Measurements from ENCODE around the gene AFAP1. TPM values are rescaled to one million over a fixed set of nuclear protein-coding genes. Genes with fewer than 3 reads are reported as not detected.

The AFAP1 gene
- total RNA-seq, 1 experiment from 2014 or later, result 27.6 TPM

- no TSS peak for BruUV-seq (replicated peaks)
- CTCF ChIA-PET, result interaction anchor here (0.8 kb wide), 1 partner anchor 29 kb away, joined by 3 read pairs; no protein-coding TSS in a partner anchor
- no peaks in the 10 kb centered on the region for H3K9me3 ChIP-seq
- intact Hi-C loops (cut with micrococcal nuclease; ENCODE audit: unreplicated experiment), result no loop called here
- H3K36me3 ChIP-seq (ENCODE audit: control insufficient read depth, insufficient read depth, low read length), result no peaks in the 10 kb centered on the region; the same call in 1 of the 2 replicates
- no peak for DNase-seq
- no peak overlapping the region for H3K4me3 Mint-ChIP-seq (ENCODE audit: unreplicated experiment)
- no peak for TF ChIP-seq CTCF (IDR thresholded peaks at IDR 0.05; ENCODE audit: insufficient read depth in 1 of 2, low read depth in 1 of 2, low read length in 1 of 2, severe bottlenecking in 1 of 2, unreplicated experiment in 1 of 2)
- peaks cover 65% of the 10 kb centered on the region for H3K36me3 Mint-ChIP-seq (ENCODE audit: insufficient read depth, unreplicated experiment)
- no peaks in the 10 kb centered on the region for H3K9me3 Mint-ChIP-seq (ENCODE audit: unreplicated experiment)
- H3K27me3 ChIP-seq (replicated peaks; ENCODE audit: control insufficient read depth, insufficient read depth, low read length), result no peaks in the 10 kb centered on the region
- no peaks in the 10 kb centered on the region for H3K27me3 Mint-ChIP-seq (ENCODE audit: insufficient read depth, unreplicated experiment)
- H3K4me1 ChIP-seq, result no peaks in the 10 kb centered on the region
- H3K4me1 Mint-ChIP-seq (ENCODE audit: low read depth, unreplicated experiment), result peaks cover 24% of the 10 kb centered on the region
- H3K27ac Mint-ChIP-seq (ENCODE audit: unreplicated experiment), result peak overlapping the region; percentile 82
- POLR2A ChIA-PET, result no interaction called here
- no peak overlapping the region for H3K4me3 ChIP-seq (ENCODE audit: low read depth, low read length)
These were observed 166.8 kb downstream of the AFAP1 start for GRCh38 chr4:7772711-7773385.

- H3K36me3 Mint-ChIP-seq (ENCODE audit: insufficient read depth, unreplicated experiment), result peaks cover 63% of the 10 kb centered on the region
- intact Hi-C loops (cut with micrococcal nuclease; ENCODE audit: unreplicated experiment), result no loop called here
- no peak overlapping the region for H3K4me3 Mint-ChIP-seq (ENCODE audit: unreplicated experiment)
- Histone ChIP-seq H3K4me1 (no peaks in the 10 kb centered on the region), H3K36me3 (ENCODE audit: control insufficient read depth, insufficient read depth, low read length) (no peaks in the 10 kb centered on the region; the same call in 1 of the 2 replicates), H3K9me3 (no peaks in the 10 kb centered on the region), H3K4me3 (ENCODE audit: low read depth, low read length) (no peak overlapping the region), H3K27me3 (replicated peaks; ENCODE audit: control insufficient read depth, insufficient read depth, low read length) (no peaks in the 10 kb centered on the region)
- no peak overlapping the region for H3K27ac Mint-ChIP-seq (ENCODE audit: unreplicated experiment)
- DNase-seq, result no peak
- no peaks in the 10 kb centered on the region for H3K9me3 Mint-ChIP-seq (ENCODE audit: unreplicated experiment)
- CTCF ChIA-PET, result interaction anchor here (0.8 to 1.8 kb wide), 2 partner anchors 30 kb away, joined by 3 to 19 read pairs; no protein-coding TSS in a partner anchor
- BruUV-seq (replicated peaks), result no TSS peak
- peaks cover 24% of the 10 kb centered on the region for H3K4me1 Mint-ChIP-seq (ENCODE audit: low read depth, unreplicated experiment)
- no peaks in the 10 kb centered on the region for H3K27me3 Mint-ChIP-seq (ENCODE audit: insufficient read depth, unreplicated experiment)
- POLR2A ChIA-PET, result no interaction called here
- TF ChIP-seq CTCF (IDR thresholded peaks at IDR 0.05; ENCODE audit: insufficient read depth in 1 of 2, low read depth in 1 of 2, low read length in 1 of 2, severe bottlenecking in 1 of 2, unreplicated experiment in 1 of 2), result no peak
These were observed 167.8 kb downstream of the AFAP1 start for GRCh38 chr4:7771541-7772507.

- Histone ChIP-seq H3K27me3 (replicated peaks; ENCODE audit: control insufficient read depth, insufficient read depth, low read length) (no peaks in the 10 kb centered on the region), H3K4me1 (no peaks in the 10 kb centered on the region), H3K36me3 (ENCODE audit: control insufficient read depth, insufficient read depth, low read length) (no peaks in the 10 kb centered on the region; the same call in 1 of the 2 replicates), H3K9me3 (no peaks in the 10 kb centered on the region), H3K4me3 (ENCODE audit: low read depth, low read length) (no peak overlapping the region)
- Mint-ChIP-seq H3K27me3 (ENCODE audit: insufficient read depth, unreplicated experiment) (no peaks in the 10 kb centered on the region), H3K36me3 (ENCODE audit: insufficient read depth, unreplicated experiment) (peaks cover 55% of the 10 kb centered on the region), H3K4me3 (ENCODE audit: unreplicated experiment) (no peak overlapping the region), H3K27ac (ENCODE audit: unreplicated experiment) (no peak overlapping the region), H3K4me1 (ENCODE audit: low read depth, unreplicated experiment) (peaks cover 24% of the 10 kb centered on the region), H3K9me3 (ENCODE audit: unreplicated experiment) (no peaks in the 10 kb centered on the region)
- no peak for TF ChIP-seq CTCF (IDR thresholded peaks at IDR 0.05; ENCODE audit: insufficient read depth in 1 of 2, low read depth in 1 of 2, low read length in 1 of 2, severe bottlenecking in 1 of 2, unreplicated experiment in 1 of 2)
- POLR2A ChIA-PET, result no interaction called here
- no peak for DNase-seq
- CTCF ChIA-PET, result interaction anchor here (1.2 to 1.8 kb wide), 2 partner anchors 25 to 31 kb away, joined by 3 to 19 read pairs; no protein-coding TSS in a partner anchor
- intact Hi-C loops (cut with micrococcal nuclease; ENCODE audit: unreplicated experiment), result no loop called here
- no TSS peak for BruUV-seq (replicated peaks)
These were observed 168.6 kb downstream of the AFAP1 start for GRCh38 chr4:7771056-7771455.

Measured in Caco-2 (cell line).